ENCODE measurements around the gene FICD. TPM values are rescaled to one million over a fixed set of nuclear protein-coding genes. Genes with fewer than 3 reads are reported as not detected.

FICD gene
- total RNA-seq, 2 experiments from 2014 or later = 2.7 to 3.2 TPM

GRCh38 chr12:108560752-108561719 is 46.0 kb downstream of the FICD start, which contains the start of gene SART3:
Gene SART3, minus strand, starts transcription at chr12:108561173. Its CDS starts 19 bp downstream, at chr12:108561154.
- intact Hi-C loops (cut with DNase I, micrococcal nuclease) = loop anchor here (2.0 to 5.0 kb wide), 7 partner anchors 44 to 874 kb away; partner anchors contain the start of genes USP30 (in 2 of the 2), ALKBH2 (in 1 of the 2), CORO1C (in 1 of the 2) and FICD (in 1 of the 2)
- peak within 1 kb of the TSS; percentile 96 for H3K27ac Mint-ChIP-seq
- H3K36me3 ChIP-seq (ENCODE audit: insufficient read depth, low read length) = peaks cover 43% of the 10 kb centered on the region
- peak; percentile 53 for ATAC-seq (ENCODE audit: poor library complexity)
- POLR2A ChIA-PET = interaction anchor here (0.7 to 8.0 kb wide), 20 partner anchors 8 to 538 kb away, joined by 3 to 164 read pairs (median 6); partner anchors contain the start of genes FICD, SELPLG and SSH1
- TF ChIP-seq CTCF (IDR thresholded peaks at IDR 0.05) = no peak
- no peaks in the 10 kb centered on the region for H3K9me3 ChIP-seq (ENCODE audit: control insufficient read depth in 1 of 2, insufficient read depth in 1 of 2, low read length in 2 of 2)
- CTCF ChIA-PET = interaction anchor here (0.9 to 2.5 kb wide), 5 partner anchors 49 to 551 kb away, joined by 3 to 11 read pairs (median 5); partner anchors contain the start of gene ALKBH2
- no peaks in the 10 kb centered on the region for H3K9me3 Mint-ChIP-seq
- H3K4me1 Mint-ChIP-seq (ENCODE audit: low read depth) = peaks cover 74% of the 10 kb centered on the region
- H3K4me3 Mint-ChIP-seq = peak within 1 kb of the TSS; percentile 99
- H3K27ac ChIP-seq (ENCODE audit: low read depth in 1 of 2, low read length in 2 of 2) = peak within 1 kb of the TSS; percentile 92 to 94
- H3K27me3 Mint-ChIP-seq = no peaks in the 10 kb centered on the region
- no peaks in the 10 kb centered on the region for H3K27me3 ChIP-seq (ENCODE audit: control insufficient read depth in 1 of 2, insufficient read depth in 2 of 2, low read length in 2 of 2)
- H3K36me3 Mint-ChIP-seq (ENCODE audit: low read depth) = peaks cover 73% of the 10 kb centered on the region
- H3K4me1 ChIP-seq (ENCODE audit: insufficient read depth, low read length) = peaks cover 68% of the 10 kb centered on the region
- peak; percentile 70 to 93 (median 78) for DNase-seq
- peak within 1 kb of the TSS; percentile 97 for H3K4me3 ChIP-seq (ENCODE audit: low read length)

GRCh38 chr12:108561852-108562347 is 46.8 kb downstream of the FICD start:
- intact Hi-C loops (cut with DNase I, micrococcal nuclease) = loop anchor here (1.0 to 5.0 kb wide), 10 partner anchors 45 to 875 kb away; partner anchors contain the start of genes SSH1 (in 2 of the 2), USP30 (in 2 of the 2), ALKBH2 (in 1 of the 2) and CORO1C (in 1 of the 2)
- no peaks in the 10 kb centered on the region for H3K9me3 Mint-ChIP-seq
- Histone ChIP-seq H3K4me1 (ENCODE audit: insufficient read depth, low read length) (peaks cover 64% of the 10 kb centered on the region), H3K4me3 (ENCODE audit: low read length) (peak overlapping the region; percentile 97), H3K27ac (ENCODE audit: low read depth in 1 of 2, low read length in 2 of 2) (peak overlapping the region; percentile 92 to 94), H3K36me3 (ENCODE audit: insufficient read depth, low read length) (peaks cover 43% of the 10 kb centered on the region), H3K9me3 (ENCODE audit: control insufficient read depth in 1 of 2, insufficient read depth in 1 of 2, low read length in 2 of 2) (no peaks in the 10 kb centered on the region), H3K27me3 (ENCODE audit: control insufficient read depth in 1 of 2, insufficient read depth in 2 of 2, low read length in 2 of 2) (no peaks in the 10 kb centered on the region)
- POLR2A ChIA-PET = interaction anchor here (0.6 to 8.0 kb wide), 28 partner anchors 13 to 1606 kb away, joined by 3 to 164 read pairs (median 5); partner anchors contain the start of genes ANKRD13A, FICD, MMAB and MVK
- no peak for ATAC-seq (ENCODE audit: poor library complexity)
- CTCF ChIA-PET = interaction anchor here (0.6 to 9.8 kb wide), 3 partner anchors 56 to 389 kb away, joined by 3 to 102 read pairs (median 11); no protein-coding TSS in a partner anchor
- H3K4me1 Mint-ChIP-seq (ENCODE audit: low read depth) = peaks cover 74% of the 10 kb centered on the region
- DNase-seq = no peak
- H3K4me3 Mint-ChIP-seq = peak overlapping the region; percentile 99
- peaks cover 75% of the 10 kb centered on the region for H3K36me3 Mint-ChIP-seq (ENCODE audit: low read depth)
- H3K27me3 Mint-ChIP-seq = no peaks in the 10 kb centered on the region
- TF ChIP-seq CTCF (IDR thresholded peaks at IDR 0.05) = no peak
- H3K27ac Mint-ChIP-seq = peak overlapping the region; percentile 96

All from CD4-positive, alpha-beta T cell (primary cell).